Measurements from ENCODE around the gene EFHD2.
"Not testable (repeated sequence)": the region's sequence is repeated elsewhere in the genome, so short reads cannot be mapped to it uniquely, and the experiment has no call there.

The EFHD2 gene

DNA sequence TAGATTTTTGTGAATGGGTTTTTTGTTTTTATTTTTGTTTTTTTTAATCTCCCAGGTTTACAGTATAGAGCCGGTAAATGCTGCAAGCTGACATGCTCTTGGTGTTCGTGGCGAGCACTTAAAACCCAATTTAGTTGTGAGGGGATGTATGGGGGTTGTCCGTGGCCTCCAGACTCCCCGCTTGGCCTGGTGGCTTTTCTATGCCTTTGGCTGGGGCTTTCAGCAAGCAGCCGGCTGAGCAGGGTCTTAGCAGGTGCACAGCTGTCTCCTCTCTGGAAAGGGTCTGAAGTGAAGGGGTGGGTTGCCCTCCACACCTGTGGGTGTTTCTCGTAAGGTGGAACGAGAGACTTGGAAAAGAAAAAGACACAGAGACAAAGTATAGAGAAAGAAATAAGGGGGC lies 31.0 kb upstream of the EFHD2 start:
- Histone ChIP-seq H4K20me1 (ENCODE audit: insufficient read depth, low read length, poor library complexity, severe bottlenecking) (no peaks in the 10 kb centered on the region), H3K4me3 (ENCODE audit: low read length, poor library complexity, severe bottlenecking) (no peak overlapping the region), H3K4me2 (ENCODE audit: low read depth, low read length, poor library complexity, severe bottlenecking) (no peak overlapping the region), H3F3A (ENCODE audit: low read depth) (no peaks in the 10 kb centered on the region), H3K9me3 (ENCODE audit: insufficient read depth, low read depth, low read length) (no peaks in the 10 kb centered on the region), H3K4me1 (ENCODE audit: insufficient read depth, low read length, poor library complexity, severe bottlenecking) (no peaks in the 10 kb centered on the region), H3K9me2 (replicated peaks; ENCODE audit: low read depth, low read length) (no peaks in the 10 kb centered on the region), H3K79me2 (ENCODE audit: insufficient read depth, low read length) (no peaks in the 10 kb centered on the region), H3K9ac (ENCODE audit: low read depth, low read length, poor library complexity, severe bottlenecking) (no peak overlapping the region), H3K36me3 (ENCODE audit: insufficient read depth, low read length) (no peaks in the 10 kb centered on the region), H3K27me3 (ENCODE audit: insufficient read depth, low read length, poor library complexity, severe bottlenecking) (no peaks in the 10 kb centered on the region), H2AFZ (ENCODE audit: low read length) (no peak overlapping the region)
- TF ChIP-seq EZH2phosphoT487 (IDR thresholded peaks at IDR 0.05; ENCODE audit: borderline replicate concordance): no peak
- TF ChIP-seq, protein P1, sequence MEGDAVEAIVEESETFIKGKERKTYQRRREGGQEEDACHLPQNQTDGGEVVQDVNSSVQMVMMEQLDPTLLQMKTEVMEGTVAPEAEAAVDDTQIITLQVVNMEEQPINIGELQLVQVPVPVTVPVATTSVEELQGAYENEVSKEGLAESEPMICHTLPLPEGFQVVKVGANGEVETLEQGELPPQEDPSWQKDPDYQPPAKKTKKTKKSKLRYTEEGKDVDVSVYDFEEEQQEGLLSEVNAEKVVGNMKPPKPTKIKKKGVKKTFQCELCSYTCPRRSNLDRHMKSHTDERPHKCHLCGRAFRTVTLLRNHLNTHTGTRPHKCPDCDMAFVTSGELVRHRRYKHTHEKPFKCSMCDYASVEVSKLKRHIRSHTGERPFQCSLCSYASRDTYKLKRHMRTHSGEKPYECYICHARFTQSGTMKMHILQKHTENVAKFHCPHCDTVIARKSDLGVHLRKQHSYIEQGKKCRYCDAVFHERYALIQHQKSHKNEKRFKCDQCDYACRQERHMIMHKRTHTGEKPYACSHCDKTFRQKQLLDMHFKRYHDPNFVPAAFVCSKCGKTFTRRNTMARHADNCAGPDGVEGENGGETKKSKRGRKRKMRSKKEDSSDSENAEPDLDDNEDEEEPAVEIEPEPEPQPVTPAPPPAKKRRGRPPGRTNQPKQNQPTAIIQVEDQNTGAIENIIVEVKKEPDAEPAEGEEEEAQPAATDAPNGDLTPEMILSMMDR (conservative IDR thresholded peaks at IDR 0.05; ENCODE audit: low read length): no peak

DNA sequence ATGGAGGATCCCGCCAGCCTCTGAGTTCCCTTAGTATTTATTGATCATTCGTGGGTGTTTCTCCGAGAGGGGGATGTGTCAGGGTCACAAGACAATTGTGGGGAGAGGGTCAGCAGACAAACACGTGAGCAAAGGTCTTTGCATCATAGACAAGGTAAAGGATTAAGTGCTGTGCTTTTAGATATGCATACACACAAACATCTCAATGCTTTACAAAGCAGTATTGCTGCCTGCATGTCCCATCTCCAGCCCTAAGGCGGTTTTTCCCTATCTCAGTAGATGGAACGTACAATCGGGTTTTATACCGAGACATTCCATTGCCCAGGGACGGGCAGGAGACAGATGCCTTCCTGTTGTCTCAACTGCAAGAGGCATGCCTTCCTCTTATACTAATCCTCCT lies 30.5 kb upstream of the EFHD2 start:
- H3K27me3 ChIP-seq (ENCODE audit: insufficient read depth, low read length, poor library complexity, severe bottlenecking): not testable (repeated sequence)

DNA sequence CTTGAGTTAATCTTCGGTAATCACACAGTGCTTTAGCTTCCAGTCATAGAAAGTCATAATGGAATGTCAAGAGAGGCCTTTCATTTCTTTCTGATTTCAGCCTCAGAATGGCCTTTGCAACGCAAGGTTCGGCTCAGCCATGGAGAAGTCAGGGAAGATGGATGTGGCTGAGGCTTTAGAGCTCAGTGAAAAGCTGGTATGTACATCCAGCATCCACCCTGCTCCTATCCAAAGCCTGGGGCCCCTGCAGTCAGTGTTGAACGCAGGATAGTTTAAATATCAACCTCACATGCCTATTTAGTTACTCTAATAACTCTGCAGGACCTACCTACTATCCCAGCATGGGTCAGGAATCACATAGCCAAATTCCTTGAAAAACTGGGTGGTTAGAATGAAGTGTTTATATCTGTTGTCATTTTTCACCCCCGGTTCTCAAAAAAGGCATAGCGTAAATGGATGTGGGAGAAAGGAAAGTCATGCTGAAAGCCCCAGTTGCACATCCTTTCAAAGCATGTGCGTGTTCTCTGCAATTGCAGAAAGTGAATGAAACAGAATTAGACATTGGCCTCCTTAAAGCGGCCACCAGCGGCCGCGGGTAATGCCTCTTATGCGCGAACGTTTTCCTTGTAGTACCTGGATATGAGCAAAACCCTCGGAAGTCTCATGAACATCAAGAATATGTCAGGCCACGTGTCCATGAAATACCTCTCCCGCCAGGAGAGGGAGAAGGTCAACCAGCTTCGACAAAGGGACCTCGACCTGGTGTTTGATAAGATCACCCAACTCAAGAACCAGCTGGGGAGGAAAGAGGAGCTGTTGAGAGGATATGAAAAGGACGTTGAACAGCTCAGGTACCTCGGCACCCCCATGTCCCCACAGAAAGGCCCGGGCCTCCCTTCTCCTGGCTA lies 28.8 kb upstream of the EFHD2 start:
- H2AFZ ChIP-seq (ENCODE audit: low read length): no peak overlapping the region
- H3K4me1 ChIP-seq (ENCODE audit: insufficient read depth, low read length, poor library complexity, severe bottlenecking): no peaks in the 10 kb centered on the region
- no peaks in the 10 kb centered on the region for H3K9me3 ChIP-seq (ENCODE audit: insufficient read depth, low read depth, low read length)
- no peak overlapping the region for H3K4me3 ChIP-seq (ENCODE audit: low read length, poor library complexity, severe bottlenecking)
- H4K20me1 ChIP-seq (ENCODE audit: insufficient read depth, low read length, poor library complexity, severe bottlenecking): no peaks in the 10 kb centered on the region
- no peaks in the 10 kb centered on the region for H3K36me3 ChIP-seq (ENCODE audit: insufficient read depth, low read length)
- H3F3A ChIP-seq (ENCODE audit: low read depth): no peaks in the 10 kb centered on the region
- H3K4me2 ChIP-seq (ENCODE audit: low read depth, low read length, poor library complexity, severe bottlenecking): no peak overlapping the region
- no peaks in the 10 kb centered on the region for H3K9me2 ChIP-seq (replicated peaks; ENCODE audit: low read depth, low read length)
- H3K27me3 ChIP-seq (ENCODE audit: insufficient read depth, low read length, poor library complexity, severe bottlenecking): no peaks in the 10 kb centered on the region
- no peaks in the 10 kb centered on the region for H3K79me2 ChIP-seq (ENCODE audit: insufficient read depth, low read length)
- no peak overlapping the region for H3K9ac ChIP-seq (ENCODE audit: low read depth, low read length, poor library complexity, severe bottlenecking)
- no peak for TF ChIP-seq EZH2phosphoT487 (IDR thresholded peaks at IDR 0.05; ENCODE audit: borderline replicate concordance)

More for the DNA sequence above, 30.5 kb upstream of the EFHD2 start:
- not testable (repeated sequence) for H4K20me1 ChIP-seq (ENCODE audit: insufficient read depth, low read length, poor library complexity, severe bottlenecking); H3F3A ChIP-seq (ENCODE audit: low read depth); H2AFZ ChIP-seq (ENCODE audit: low read length); H3K36me3 ChIP-seq (ENCODE audit: insufficient read depth, low read length); H3K4me2 ChIP-seq (ENCODE audit: low read depth, low read length, poor library complexity, severe bottlenecking); H3K4me3 ChIP-seq (ENCODE audit: low read length, poor library complexity, severe bottlenecking); H3K9me3 ChIP-seq (ENCODE audit: insufficient read depth, low read depth, low read length); H3K4me1 ChIP-seq (ENCODE audit: insufficient read depth, low read length, poor library complexity, severe bottlenecking); H3K9me2 ChIP-seq (replicated peaks; ENCODE audit: low read depth, low read length); H3K79me2 ChIP-seq (ENCODE audit: insufficient read depth, low read length); H3K9ac ChIP-seq (ENCODE audit: low read depth, low read length, poor library complexity, severe bottlenecking)

DNA sequence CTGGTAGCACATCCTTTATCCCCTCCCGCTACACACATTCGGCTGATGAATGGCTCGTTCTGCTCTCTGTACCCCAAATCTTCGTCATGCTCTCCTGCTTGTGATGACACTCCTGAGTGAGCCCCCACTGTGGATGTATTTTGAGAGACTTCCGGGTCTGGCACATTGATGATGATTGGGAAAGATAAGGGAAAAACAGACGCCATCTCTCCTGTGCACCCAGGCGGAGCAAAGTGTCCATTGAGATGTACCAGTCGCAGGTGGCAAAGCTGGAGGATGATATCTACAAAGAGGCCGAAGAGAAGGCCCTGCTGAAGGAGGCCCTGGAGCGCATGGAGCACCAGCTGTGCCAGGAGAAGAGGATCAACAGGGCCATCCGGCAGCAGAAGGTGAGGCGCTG lies 27.9 kb upstream of the EFHD2 start:
- Histone ChIP-seq H3K9me3 (ENCODE audit: insufficient read depth, low read depth, low read length) (no peaks in the 10 kb centered on the region), H4K20me1 (ENCODE audit: insufficient read depth, low read length, poor library complexity, severe bottlenecking) (no peaks in the 10 kb centered on the region), H3K36me3 (ENCODE audit: insufficient read depth, low read length) (no peaks in the 10 kb centered on the region), H3K27me3 (ENCODE audit: insufficient read depth, low read length, poor library complexity, severe bottlenecking) (no peaks in the 10 kb centered on the region), H2AFZ (ENCODE audit: low read length) (no peak overlapping the region), H3F3A (ENCODE audit: low read depth) (no peaks in the 10 kb centered on the region), H3K4me2 (ENCODE audit: low read depth, low read length, poor library complexity, severe bottlenecking) (no peak overlapping the region), H3K4me3 (ENCODE audit: low read length, poor library complexity, severe bottlenecking) (no peak overlapping the region), H3K4me1 (ENCODE audit: insufficient read depth, low read length, poor library complexity, severe bottlenecking) (no peaks in the 10 kb centered on the region), H3K9ac (ENCODE audit: low read depth, low read length, poor library complexity, severe bottlenecking) (no peak overlapping the region), H3K9me2 (replicated peaks; ENCODE audit: low read depth, low read length) (no peaks in the 10 kb centered on the region), H3K79me2 (ENCODE audit: insufficient read depth, low read length) (no peaks in the 10 kb centered on the region)
- TF ChIP-seq EZH2phosphoT487 (IDR thresholded peaks at IDR 0.05; ENCODE audit: borderline replicate concordance): no peak
- TF ChIP-seq, protein P1 (conservative IDR thresholded peaks at IDR 0.05; ENCODE audit: low read length): no peak

Data from Loucy (cell line).